HG02678 (cell line): Measurements from ENCODE around the gene CFHR5.
"Not testable (repeated sequence)": the region's sequence is repeated elsewhere in the genome, so short reads cannot be mapped to it uniquely, and the experiment has no call there.

ENCODE experiments used
- ATAC-seq: cut with Tn5 transposase; IDR thresholded peaks from one replicate; pipeline ENCODE4 v1.9.1; 2021; ENCODE audit warnings: mild to moderate bottlenecking, moderate library complexity; ENCODE audit not compliant: unreplicated experiment

CFHR5 gene

DNA sequence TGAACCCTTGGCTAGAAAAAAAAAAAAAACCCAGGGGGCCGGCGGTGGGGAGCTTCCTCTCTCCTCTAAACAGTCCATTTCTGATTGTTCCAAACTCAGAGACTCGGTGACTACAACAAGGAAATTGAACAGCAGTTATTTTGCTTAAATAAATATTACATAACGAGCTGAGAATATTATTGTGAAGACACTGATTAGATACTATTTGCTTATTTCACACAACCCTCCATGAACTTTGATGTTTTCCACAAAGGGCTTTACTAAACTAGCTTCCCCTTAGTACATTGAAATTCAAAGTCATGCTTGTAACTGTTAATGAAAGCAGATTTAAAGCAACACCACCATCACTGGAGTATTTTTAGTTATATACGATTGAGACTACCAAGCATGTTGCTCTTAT is at the start of gene CFHR5:
Gene CFHR5, plus strand, starts transcription at position 279 of the 400 bp plus-strand sequence. Its CDS starts 109 bp downstream, at position 388.
- no peak for ATAC-seq

GRCh38 chr1:196932853-196933252 is 44.5 kb upstream of the CFHR5 start:
- not testable (repeated sequence) for ATAC-seq

DNA sequence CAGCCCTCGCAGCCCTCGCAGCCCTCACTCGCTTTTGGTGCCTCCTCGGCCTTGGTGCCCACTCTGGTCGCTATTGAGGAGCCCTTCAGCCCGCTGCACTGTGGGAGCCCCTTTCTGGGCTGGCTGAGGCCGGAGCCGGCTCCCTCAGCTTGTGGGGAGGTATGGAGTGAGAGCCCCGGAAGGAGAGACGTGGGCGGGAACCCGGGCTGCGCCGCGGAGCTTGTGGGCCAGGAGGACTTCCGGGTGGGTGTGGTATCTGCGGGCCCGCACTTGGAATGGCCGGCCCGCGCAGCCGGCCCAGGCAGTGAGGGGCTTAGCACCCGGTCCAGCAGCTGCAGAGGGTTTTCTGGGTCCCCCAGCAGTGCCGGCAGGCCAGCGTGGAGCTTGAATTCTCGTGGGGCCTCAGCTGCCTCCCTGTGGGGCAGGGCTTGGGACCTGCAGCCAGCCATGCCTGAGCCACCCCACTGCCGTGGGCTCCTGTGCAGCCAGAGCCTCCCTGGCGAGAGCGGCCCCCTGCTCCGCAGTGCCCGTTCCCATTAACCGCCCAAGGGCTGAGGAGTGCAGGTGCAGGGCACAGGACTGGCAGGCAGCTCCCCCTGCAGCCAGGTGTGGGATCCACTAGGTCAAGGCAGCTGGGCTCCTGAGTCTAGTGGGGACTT is 43.7 kb upstream of the CFHR5 start:
- ATAC-seq = no peak

GRCh38 chr1:196941474-196941873 is 35.9 kb upstream of the CFHR5 start:
- ATAC-seq = not testable (repeated sequence)

DNA sequence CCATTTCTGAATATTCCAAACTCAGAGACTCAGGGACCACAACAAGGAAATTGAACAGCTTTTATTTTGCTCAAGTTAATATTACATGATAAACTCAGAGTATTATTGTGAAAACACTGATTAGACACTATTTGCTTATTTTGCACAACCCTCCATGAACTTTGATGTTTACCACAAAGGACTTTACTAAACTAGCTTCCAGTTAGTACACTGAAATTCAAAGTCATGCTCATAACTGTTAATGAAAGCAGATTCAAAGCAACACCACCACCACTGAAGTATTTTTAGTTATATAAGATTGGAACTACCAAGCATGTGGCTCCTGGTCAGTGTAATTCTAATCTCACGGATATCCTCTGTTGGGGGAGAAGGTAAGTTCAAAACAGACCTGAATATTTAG is 33.8 kb upstream of the CFHR5 start, which contains the start of gene CFHR2:
Gene CFHR2, plus strand, starts transcription at position 171 of the 400 bp plus-strand sequence. Its CDS starts 143 bp downstream, at position 314.
- ATAC-seq = not testable (repeated sequence)

- ATAC-seq = peak; percentile 85
These were observed 25.5 kb upstream of the CFHR5 start for GRCh38 chr1:196951711-196952394.

- no peak for ATAC-seq
These were observed 22.6 kb upstream of the CFHR5 start for GRCh38 chr1:196954778-196955177.

DNA sequence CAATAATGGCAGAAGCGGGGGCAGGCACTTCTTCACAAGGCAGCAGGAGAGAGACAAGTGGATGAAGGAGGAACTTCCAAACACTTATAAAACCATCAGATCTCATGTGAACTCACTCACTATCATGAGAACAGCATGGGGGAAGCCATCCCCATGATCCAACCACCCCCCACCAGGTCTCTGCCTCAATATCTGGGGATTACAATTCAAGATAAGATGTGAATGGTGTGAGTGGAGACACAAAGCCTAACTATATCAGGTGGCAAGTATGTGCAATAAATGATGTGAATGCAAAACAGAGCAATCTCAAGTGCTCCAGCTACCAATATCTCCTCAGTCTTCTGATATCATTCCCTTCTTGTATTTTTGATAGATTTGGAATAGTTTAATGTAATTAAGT is 21.4 kb upstream of the CFHR5 start:
- no peak for ATAC-seq

- ATAC-seq = peak; percentile 69
These were observed 16.5 kb upstream of the CFHR5 start for GRCh38 chr1:196960854-196961253.

- no peak for ATAC-seq
These were observed 7.2 kb upstream of the CFHR5 start for GRCh38 chr1:196970182-196970581.

DNA sequence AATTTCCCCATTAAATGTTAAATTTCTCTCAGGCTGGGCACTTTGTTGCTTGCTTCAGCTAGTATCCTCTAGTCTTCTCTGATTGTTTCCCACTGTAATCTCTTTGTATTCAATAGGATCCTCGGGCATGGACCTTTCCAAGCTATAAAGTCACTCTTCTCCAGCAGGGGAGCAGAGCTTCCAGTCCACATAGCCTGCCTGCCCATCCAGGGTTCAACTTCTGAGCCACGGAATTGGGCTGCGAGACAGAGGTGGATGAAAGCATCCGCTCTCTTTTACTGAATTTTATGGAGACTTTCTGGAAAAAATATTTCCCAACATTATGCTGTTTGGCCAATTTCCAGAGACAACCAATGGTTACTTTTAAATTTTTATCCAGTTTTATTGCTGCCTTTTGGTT is 1.1 kb upstream of the CFHR5 start:
- no peak for ATAC-seq

DNA sequence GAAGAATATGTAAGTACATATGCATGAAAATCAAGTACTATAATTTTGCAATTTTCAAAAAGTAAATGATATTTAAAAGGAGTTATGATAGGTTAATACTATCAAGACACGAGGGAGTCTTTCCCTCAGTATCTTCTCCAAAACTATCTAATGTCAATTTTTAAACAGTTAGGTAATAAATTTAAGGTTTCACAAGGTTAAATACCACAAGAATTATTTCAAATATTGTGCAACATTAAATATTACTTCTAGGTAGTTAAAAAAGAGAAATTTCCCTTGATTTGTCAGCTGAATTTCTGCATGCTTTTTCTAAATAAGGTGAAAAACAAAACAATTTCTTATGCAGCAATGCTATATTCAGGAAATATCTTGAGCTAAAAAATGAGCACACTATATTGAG is 3.5 kb downstream of the CFHR5 start:
- ATAC-seq = no peak

DNA sequence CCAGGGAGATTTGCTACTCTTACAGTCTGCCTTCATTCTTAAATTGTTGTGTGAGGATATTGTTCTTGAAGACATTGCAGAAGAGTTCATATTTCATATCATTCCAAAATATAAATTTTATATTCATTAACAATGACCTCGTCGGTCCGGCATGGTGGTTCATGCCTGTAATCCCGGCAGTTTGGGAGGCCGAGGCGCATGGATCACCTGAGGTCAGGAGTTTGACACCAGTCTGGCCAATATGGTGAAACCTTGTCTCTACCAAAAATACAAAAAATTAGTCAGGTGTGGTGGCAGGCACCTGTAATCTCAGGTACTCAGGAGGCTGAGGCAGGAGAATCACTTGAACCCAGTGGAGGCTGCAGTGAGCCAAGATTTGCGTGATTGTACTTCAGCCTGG is 4.9 kb downstream of the CFHR5 start:
- not testable (repeated sequence) for ATAC-seq

- not testable (repeated sequence) for ATAC-seq
These were observed 14.7 kb downstream of the CFHR5 start for GRCh38 chr1:196991919-196992651.

- no peak for ATAC-seq
These were observed 16.6 kb downstream of the CFHR5 start for GRCh38 chr1:196993916-196994315.

DNA sequence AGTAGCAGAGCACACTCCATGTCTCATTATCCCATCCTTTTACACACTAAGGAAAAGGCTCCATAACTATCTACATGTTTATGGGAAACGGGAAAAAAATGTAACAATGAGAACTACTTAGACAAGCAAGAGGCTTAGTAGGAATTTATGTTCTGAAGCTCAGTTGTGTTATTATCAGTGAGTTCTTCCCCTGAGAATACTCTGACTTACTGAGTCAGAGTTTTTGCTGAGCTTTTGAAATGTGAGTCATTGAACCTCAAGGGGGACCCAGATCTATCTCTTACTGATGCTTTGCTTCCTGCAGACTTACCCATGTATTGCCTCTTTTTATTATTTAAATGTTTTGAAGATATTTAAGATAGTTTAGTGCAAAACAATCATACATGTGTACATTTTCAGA is 20.1 kb downstream of the CFHR5 start:
- no peak for ATAC-seq

DNA sequence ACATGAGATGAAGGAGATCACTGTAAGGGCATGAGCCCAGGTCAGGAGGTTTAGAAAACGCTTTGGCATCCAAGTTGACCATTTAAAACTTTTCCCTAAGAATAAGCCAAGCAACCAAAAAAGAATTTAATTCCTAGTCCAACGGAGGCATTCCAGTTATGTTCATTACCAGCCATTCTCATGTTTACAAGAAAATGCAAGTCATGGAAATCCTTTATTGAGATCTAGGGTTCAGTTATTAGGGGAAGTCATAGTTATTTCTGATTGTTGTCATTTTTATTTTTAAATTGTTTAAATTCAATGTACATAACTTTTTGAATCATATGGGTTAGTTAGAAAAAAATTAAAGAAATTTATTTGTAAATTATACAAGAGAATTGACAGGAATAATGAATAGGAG is 24.5 kb downstream of the CFHR5 start:
- no peak for ATAC-seq

GRCh38 chr1:197003132-197003531 is 25.8 kb downstream of the CFHR5 start:
- ATAC-seq = no peak

GRCh38 chr1:197008861-197009260 is 31.5 kb downstream of the CFHR5 start:
- ATAC-seq = no peak

DNA sequence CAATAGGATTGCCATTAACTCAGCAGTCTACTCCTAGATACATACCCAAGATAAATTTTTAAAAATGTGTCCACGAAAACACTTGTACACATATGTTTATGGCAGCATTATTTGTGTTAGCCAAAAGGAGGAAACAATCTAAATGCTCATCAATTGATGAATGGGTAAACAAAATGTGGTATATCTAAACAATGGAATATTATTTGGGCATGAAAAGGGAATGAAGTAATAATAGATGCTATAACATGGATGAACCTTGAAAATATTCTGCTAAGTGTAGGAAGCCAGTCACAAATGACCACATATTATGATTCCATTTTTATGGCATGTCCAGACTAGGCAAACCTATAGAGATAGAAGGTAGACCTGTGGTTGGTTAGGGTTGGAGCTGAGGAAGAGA is 34.3 kb downstream of the CFHR5 start:
- ATAC-seq = no peak

GRCh38 chr1:197013234-197013633 is 35.9 kb downstream of the CFHR5 start:
- ATAC-seq = no peak

DNA sequence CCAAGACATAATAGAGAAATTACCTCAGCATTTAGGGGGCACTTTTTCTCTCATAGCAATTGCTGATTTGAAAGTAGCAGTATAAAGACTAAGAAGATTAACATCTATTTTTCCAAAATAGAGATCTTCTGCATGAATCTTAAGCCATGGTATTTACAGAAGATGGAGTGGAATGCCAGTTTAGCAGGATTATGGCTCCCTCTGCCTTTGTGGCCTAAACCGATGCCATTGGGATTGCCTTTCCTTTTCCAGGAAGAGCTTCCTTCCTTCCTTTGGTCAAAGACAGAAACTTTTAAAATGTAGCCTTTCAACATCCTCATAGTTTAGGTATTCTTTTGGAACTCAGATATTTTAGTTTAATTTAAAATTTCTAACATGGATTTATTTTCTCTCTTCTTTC is 39.4 kb downstream of the CFHR5 start:
- ATAC-seq = no peak
